DOHH2 (cell line): ENCODE results near the gene FFAR4.

ENCODE experiments used
- EZH2phosphoT487 ChIP-seq: fragments of 200-600 bp; sonication (generic); IDR thresholded peaks from 2 replicates; pipeline ENCODE4 v1.6.1; 2017; ENCODE audit warnings: borderline replicate concordance, mild to moderate bottlenecking, antibody characterized with exemption, low read length, moderate library complexity, mixed read lengths
- TF ChIP-seq, protein P1 (sequence below): fragments of 200-600 bp; sonication (generic); IDR thresholded peaks from one replicate; pipeline ENCODE4 v1.5.1; 2014; ENCODE audit warnings: antibody characterized with exemption, mild to moderate bottlenecking, low read depth, low read length; ENCODE audit not compliant: poor library complexity, severe bottlenecking

DNA sequence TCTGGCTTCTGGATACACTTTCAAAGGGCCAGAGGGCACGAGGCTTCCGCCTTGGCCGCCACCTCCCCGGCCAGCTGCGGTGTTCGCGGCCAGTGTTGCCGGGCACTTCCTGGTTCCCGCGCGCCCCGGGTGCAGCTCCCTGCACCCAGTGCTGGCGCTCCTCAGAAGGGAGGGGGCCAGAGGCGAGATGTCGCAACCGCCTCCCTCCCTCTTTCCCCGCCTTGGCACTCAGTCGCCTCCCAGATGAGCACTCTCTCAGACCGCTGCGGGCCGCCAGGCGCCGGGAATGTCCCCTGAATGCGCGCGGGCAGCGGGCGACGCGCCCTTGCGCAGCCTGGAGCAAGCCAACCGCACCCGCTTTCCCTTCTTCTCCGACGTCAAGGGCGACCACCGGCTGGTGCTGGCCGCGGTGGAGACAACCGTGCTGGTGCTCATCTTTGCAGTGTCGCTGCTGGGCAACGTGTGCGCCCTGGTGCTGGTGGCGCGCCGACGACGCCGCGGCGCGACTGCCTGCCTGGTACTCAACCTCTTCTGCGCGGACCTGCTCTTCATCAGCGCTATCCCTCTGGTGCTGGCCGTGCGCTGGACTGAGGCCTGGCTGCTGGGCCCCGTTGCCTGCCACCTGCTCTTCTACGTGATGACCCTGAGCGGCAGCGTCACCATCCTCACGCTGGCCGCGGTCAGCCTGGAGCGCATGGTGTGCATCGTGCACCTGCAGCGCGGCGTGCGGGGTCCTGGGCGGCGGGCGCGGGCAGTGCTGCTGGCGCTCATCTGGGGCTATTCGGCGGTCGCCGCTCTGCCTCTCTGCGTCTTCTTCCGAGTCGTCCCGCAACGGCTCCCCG, at the start of gene FFAR4:
- TF ChIP-seq, protein P1, sequence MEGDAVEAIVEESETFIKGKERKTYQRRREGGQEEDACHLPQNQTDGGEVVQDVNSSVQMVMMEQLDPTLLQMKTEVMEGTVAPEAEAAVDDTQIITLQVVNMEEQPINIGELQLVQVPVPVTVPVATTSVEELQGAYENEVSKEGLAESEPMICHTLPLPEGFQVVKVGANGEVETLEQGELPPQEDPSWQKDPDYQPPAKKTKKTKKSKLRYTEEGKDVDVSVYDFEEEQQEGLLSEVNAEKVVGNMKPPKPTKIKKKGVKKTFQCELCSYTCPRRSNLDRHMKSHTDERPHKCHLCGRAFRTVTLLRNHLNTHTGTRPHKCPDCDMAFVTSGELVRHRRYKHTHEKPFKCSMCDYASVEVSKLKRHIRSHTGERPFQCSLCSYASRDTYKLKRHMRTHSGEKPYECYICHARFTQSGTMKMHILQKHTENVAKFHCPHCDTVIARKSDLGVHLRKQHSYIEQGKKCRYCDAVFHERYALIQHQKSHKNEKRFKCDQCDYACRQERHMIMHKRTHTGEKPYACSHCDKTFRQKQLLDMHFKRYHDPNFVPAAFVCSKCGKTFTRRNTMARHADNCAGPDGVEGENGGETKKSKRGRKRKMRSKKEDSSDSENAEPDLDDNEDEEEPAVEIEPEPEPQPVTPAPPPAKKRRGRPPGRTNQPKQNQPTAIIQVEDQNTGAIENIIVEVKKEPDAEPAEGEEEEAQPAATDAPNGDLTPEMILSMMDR, result no peak
- no peak for TF ChIP-seq EZH2phosphoT487
